Smooth muscle cell (in vitro differentiated cells): Measurements from ENCODE around the gene TRAP1. TPM values are rescaled to one million over a fixed set of nuclear protein-coding genes. Genes with fewer than 3 reads are reported as not detected.

Source experiments
- DNase-seq: peaks from one replicate; lab custom pipeline; 2025; ENCODE audit not compliant: unreplicated experiment; lab: John Stamatoyannopoulos, UW
- H2AFZ ChIP-seq: fragments of 200-600 bp; sonication (generic); 2 replicates; pipeline ENCODE4 v1.6.0; 2016; ENCODE audit warnings: antibody characterized with exemption, low read depth, mild to moderate bottlenecking
- H3F3A ChIP-seq: fragments of 200-600 bp; sonication (generic); 2 replicates; pipeline ENCODE4 v1.6.0; 2017; ENCODE audit warnings: antibody characterized with exemption, low read depth
- H3K27ac ChIP-seq: fragments of 200-600 bp; sonication (generic); 2 replicates; pipeline ENCODE4 v1.5.1; 2016; ENCODE audit warnings: low read depth, mild to moderate bottlenecking
- H3K27me3 ChIP-seq: fragments of 200-600 bp; sonication (generic); 2 replicates; pipeline ENCODE4 v1.6.1; 2016; ENCODE audit warnings: low read depth, mild to moderate bottlenecking
- H3K36me3 ChIP-seq: fragments of 200-600 bp; sonication (generic); 2 replicates; pipeline ENCODE4 v1.5.1; 2016; ENCODE audit warnings: low read depth
- H3K4me1 ChIP-seq: fragments of 200-600 bp; sonication (generic); 2 replicates; pipeline ENCODE4 v1.5.1; 2016; ENCODE audit warnings: low read depth
- H3K4me2 ChIP-seq: fragments of 200-600 bp; sonication (generic); 2 replicates; pipeline ENCODE4 v1.6.0; 2016; ENCODE audit warnings: mild to moderate bottlenecking
- H3K4me3 ChIP-seq: fragments of 200-600 bp; sonication (generic); 2 replicates; pipeline ENCODE4 v1.5.1; 2016; ENCODE audit warnings: mild to moderate bottlenecking
- H3K79me2 ChIP-seq: fragments of 200-600 bp; sonication (generic); 2 replicates; pipeline ENCODE4 v1.6.0; 2016; ENCODE audit warnings: low read depth, mild to moderate bottlenecking
- H3K9ac ChIP-seq: fragments of 200-600 bp; sonication (generic); 2 replicates; pipeline ENCODE4 v1.6.0; 2016; ENCODE audit warnings: low read depth
- H3K9me3 ChIP-seq: fragments of 200-600 bp; sonication (generic); replicated peaks from 2 replicates; pipeline ENCODE4 v1.5.1; 2016; ENCODE audit warnings: low read depth
- H4K20me1 ChIP-seq: fragments of 200-600 bp; sonication (generic); 2 replicates; pipeline ENCODE4 v1.6.0; 2016; ENCODE audit warnings: low read depth
- CTCF ChIP-seq: fragments of 200-600 bp; sonication (generic); IDR thresholded peaks from 2 replicates; pipeline ENCODE4 v1.5.1; 2017; ENCODE audit warnings: borderline replicate concordance, mild to moderate bottlenecking, antibody characterized with exemption; ENCODE audit not compliant: insufficient read depth, poor library complexity, severe bottlenecking
- WGBS: methylation state at CpG from one replicate; pipeline ENCODE4 v1.1.7; 2016; ENCODE audit warnings: low lambda C conversion rate; 5-methylcytosine and 5-hydroxymethylcytosine counted together
- polyA plus RNA-seq: library from polyadenylated mRNA; unstranded; fragments of >200 nt; fragmentation: Nextera tagmentation; extraction: Ambion mirVana; gene quantifications from 2 replicates; pipeline ENCODE4 v1.2.1, GENCODE V29; 2016
- total RNA-seq: library from RNA; depleted of rRNA; stranded (reverse); fragments of >200 nt; gene quantifications from 2 replicates; pipeline ENCODE4 v1.2.3, GENCODE V29; 2014

Gene TRAP1
- total and polyA plus RNA-seq, 2 experiments from 2014 or later, result 37.7 to 46.6 TPM

GRCh38 chr16:3726021-3726687, 8.8 kb upstream of the TRAP1 start:
- no peaks in the 10 kb centered on the region for H3K9me3 ChIP-seq

GRCh38 chr16:3725276-3725675, 8.0 kb upstream of the TRAP1 start:
- Histone ChIP-seq H2AFZ (no peak overlapping the region), H3K4me2 (no peak overlapping the region), H3K27me3 (no peaks in the 10 kb centered on the region), H3K4me3 (no peak overlapping the region), H3K36me3 (no peaks in the 10 kb centered on the region), H4K20me1 (peaks cover 17% of the 10 kb centered on the region), H3K4me1 (no peaks in the 10 kb centered on the region), H3F3A (no peaks in the 10 kb centered on the region), H3K79me2 (no peaks in the 10 kb centered on the region), H3K27ac (no peak overlapping the region), H3K9me3 (no peaks in the 10 kb centered on the region), H3K9ac (no peak overlapping the region)
- no peak for DNase-seq
- 93% methylated on average over 8 of the region's 8 CpGs for WGBS
- TF ChIP-seq CTCF, result no peak

More at GRCh38 chr16:3726021-3726687, 8.8 kb upstream of the TRAP1 start:
- Histone ChIP-seq H3F3A (no peaks in the 10 kb centered on the region), H3K4me1 (no peaks in the 10 kb centered on the region), H3K4me2 (no peak overlapping the region), H3K4me3 (no peak overlapping the region), H3K9ac (no peak overlapping the region), H3K36me3 (no peaks in the 10 kb centered on the region), H3K27ac (no peak overlapping the region), H2AFZ (no peak overlapping the region), H4K20me1 (peaks cover 17% of the 10 kb centered on the region), H3K79me2 (no peaks in the 10 kb centered on the region), H3K27me3 (no peaks in the 10 kb centered on the region)
- TF ChIP-seq CTCF, result no peak
- WGBS, result 95% methylated on average over 32 of the region's 33 CpGs
- DNase-seq, result no peak

- Histone ChIP-seq H3K27ac (no peak overlapping the region), H3F3A (no peaks in the 10 kb centered on the region), H3K9me3 (no peaks in the 10 kb centered on the region), H2AFZ (no peak overlapping the region), H4K20me1 (peaks cover 7% of the 10 kb centered on the region), H3K27me3 (no peaks in the 10 kb centered on the region), H3K79me2 (no peaks in the 10 kb centered on the region), H3K4me2 (no peak overlapping the region), H3K36me3 (no peaks in the 10 kb centered on the region), H3K4me3 (no peak overlapping the region), H3K4me1 (no peaks in the 10 kb centered on the region), H3K9ac (no peak overlapping the region)
- TF ChIP-seq CTCF, result no peak
- DNase-seq, result no peak
- WGBS, result 95% methylated on average over 10 of the region's 10 CpGs
Measured at GRCh38 chr16:3722508-3722907, 5.2 kb upstream of the TRAP1 start.

- Histone ChIP-seq H3K27me3 (no peaks in the 10 kb centered on the region), H3K4me2 (no peak overlapping the region), H3F3A (no peaks in the 10 kb centered on the region), H3K79me2 (peaks cover 17% of the 10 kb centered on the region), H3K27ac (no peak overlapping the region), H3K4me1 (peaks cover 3% of the 10 kb centered on the region), H2AFZ (no peak overlapping the region), H4K20me1 (no peaks in the 10 kb centered on the region), H3K36me3 (no peaks in the 10 kb centered on the region), H3K9me3 (no peaks in the 10 kb centered on the region), H3K4me3 (no peak overlapping the region), H3K9ac (no peak overlapping the region)
- TF ChIP-seq CTCF, result no peak
- DNase-seq, result no peak
- WGBS, result 96% methylated on average over 11 of the region's 11 CpGs
Measured at GRCh38 chr16:3720418-3720817, 3.1 kb upstream of the TRAP1 start.
